GM21825 (cell line): ENCODE data around the gene RTL3.

ENCODE experiments used
- ATAC-seq: cut with Tn5 transposase; IDR thresholded peaks from one replicate; pipeline ENCODE4 v1.9.1; 2021; ENCODE audit warnings: mild to moderate bottlenecking, moderate library complexity; ENCODE audit not compliant: unreplicated experiment

RTL3 gene

GRCh38 chrX:78619834-78620233 is 39.3 kb downstream of the RTL3 start:
- ATAC-seq: no peak

DNA sequence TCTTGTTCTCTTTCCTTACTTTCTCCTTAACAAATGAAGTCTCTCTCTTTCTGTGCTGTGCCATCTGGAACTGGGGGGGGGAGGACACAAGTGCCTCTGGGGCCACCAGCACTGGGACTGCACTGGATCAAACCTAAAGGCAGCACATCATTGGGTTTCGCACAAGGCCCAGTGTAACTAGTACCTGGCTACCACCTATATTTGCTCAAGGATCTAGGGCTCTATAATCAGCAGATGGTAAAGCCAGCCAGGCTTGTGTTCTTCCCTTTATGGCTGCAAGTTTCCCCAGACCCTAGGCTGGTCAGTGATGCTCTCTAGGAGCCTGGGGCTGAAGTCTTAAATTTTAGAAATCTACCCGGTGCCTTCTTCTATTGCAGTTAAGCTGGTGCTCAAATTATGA is 40.1 kb downstream of the RTL3 start:
- no peak for ATAC-seq

GRCh38 chrX:78614264-78614663 is 44.9 kb downstream of the RTL3 start:
- no peak for ATAC-seq
